Measurements from ENCODE around the gene RTL10.

Gene RTL10

DNA sequence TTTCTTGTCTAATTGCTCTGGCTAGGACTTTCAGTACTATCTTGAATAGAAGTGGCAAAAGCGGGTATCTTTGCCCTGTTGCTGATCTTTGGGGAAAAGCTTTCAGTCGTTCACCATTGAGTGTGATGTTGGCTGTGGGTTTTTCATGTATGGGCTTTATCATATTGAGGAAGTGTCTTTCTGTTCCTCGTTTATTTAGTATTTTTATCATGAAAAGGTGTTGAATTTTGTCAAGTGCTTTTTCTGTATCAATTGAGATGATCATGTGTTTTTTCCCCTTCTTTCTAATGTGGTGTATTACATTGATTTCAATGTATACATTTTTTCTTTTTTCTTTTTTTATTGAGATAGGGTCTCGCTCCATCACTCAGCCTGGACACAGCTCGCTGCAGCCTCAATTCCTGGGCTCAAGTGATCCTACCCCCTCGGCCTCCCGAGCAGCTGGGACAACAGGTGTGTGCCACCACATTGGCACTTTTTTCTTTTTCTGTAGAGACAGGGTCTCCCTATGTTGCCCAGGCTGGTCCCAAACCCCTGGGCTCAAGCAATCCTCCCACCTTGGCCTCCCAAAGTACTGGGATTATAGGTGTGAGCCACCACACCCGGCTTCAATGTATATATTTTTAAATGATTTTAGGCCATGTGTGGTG is 5.3 kb upstream of the RTL10 start:
- no peaks in the 10 kb centered on the region for H3K9me3 ChIP-seq (replicated peaks; ENCODE audit: insufficient read depth, low read length)
- no peak overlapping the region for H2AFZ ChIP-seq (ENCODE audit: low read length)
- DNase-seq = no peak
- TF ChIP-seq EZH2 (optimal IDR thresholded peaks at IDR 0.05; ENCODE audit: low read depth, low read length) = no peak
- TF ChIP-seq EZH2phosphoT487 (IDR thresholded peaks at IDR 0.05; ENCODE audit: low read length) = no peak
- TF ChIP-seq, protein P1, sequence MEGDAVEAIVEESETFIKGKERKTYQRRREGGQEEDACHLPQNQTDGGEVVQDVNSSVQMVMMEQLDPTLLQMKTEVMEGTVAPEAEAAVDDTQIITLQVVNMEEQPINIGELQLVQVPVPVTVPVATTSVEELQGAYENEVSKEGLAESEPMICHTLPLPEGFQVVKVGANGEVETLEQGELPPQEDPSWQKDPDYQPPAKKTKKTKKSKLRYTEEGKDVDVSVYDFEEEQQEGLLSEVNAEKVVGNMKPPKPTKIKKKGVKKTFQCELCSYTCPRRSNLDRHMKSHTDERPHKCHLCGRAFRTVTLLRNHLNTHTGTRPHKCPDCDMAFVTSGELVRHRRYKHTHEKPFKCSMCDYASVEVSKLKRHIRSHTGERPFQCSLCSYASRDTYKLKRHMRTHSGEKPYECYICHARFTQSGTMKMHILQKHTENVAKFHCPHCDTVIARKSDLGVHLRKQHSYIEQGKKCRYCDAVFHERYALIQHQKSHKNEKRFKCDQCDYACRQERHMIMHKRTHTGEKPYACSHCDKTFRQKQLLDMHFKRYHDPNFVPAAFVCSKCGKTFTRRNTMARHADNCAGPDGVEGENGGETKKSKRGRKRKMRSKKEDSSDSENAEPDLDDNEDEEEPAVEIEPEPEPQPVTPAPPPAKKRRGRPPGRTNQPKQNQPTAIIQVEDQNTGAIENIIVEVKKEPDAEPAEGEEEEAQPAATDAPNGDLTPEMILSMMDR (IDR thresholded peaks at IDR 0.05; ENCODE audit: low read length) = no peak
- H3K9ac ChIP-seq (ENCODE audit: low read length) = no peak overlapping the region
- no peaks in the 10 kb centered on the region for H4K20me1 ChIP-seq (ENCODE audit: insufficient read depth, low read length)
- no peak overlapping the region for H3K4me3 ChIP-seq (ENCODE audit: low read length)
- no peaks in the 10 kb centered on the region for H3K27me3 ChIP-seq (replicated peaks; ENCODE audit: insufficient read depth, low read length)
- no peak overlapping the region for H3K4me2 ChIP-seq (ENCODE audit: low read depth, low read length)
- H3K27ac ChIP-seq (ENCODE audit: low read length) = no peak overlapping the region
- H3F3A ChIP-seq (ENCODE audit: insufficient read depth, low read length) = no peaks in the 10 kb centered on the region; the same call in 1 of the 2 replicates
- H3K36me3 ChIP-seq (replicated peaks; ENCODE audit: insufficient read depth, low read length) = no peaks in the 10 kb centered on the region
- peaks cover 5% of the 10 kb centered on the region for H3K4me1 ChIP-seq (ENCODE audit: low read length)
- peaks cover 12% of the 10 kb centered on the region for H3K79me2 ChIP-seq (ENCODE audit: low read length)
- no peaks in the 10 kb centered on the region for H3K9me2 ChIP-seq (replicated peaks; ENCODE audit: insufficient read depth, low read length)

GRCh38 chr22:19857382-19857781 is 2.7 kb upstream of the RTL10 start:
- no peak for DNase-seq
- no peak overlapping the region for H3K4me2 ChIP-seq (ENCODE audit: low read depth, low read length)
- no peak overlapping the region for H3K4me3 ChIP-seq (ENCODE audit: low read length)
- no peaks in the 10 kb centered on the region for H3K9me2 ChIP-seq (replicated peaks; ENCODE audit: insufficient read depth, low read length)
- no peaks in the 10 kb centered on the region for H4K20me1 ChIP-seq (ENCODE audit: insufficient read depth, low read length)
- H2AFZ ChIP-seq (ENCODE audit: low read length) = no peak overlapping the region
- H3K27me3 ChIP-seq (replicated peaks; ENCODE audit: insufficient read depth, low read length) = no peaks in the 10 kb centered on the region
- peaks cover 35% of the 10 kb centered on the region for H3K79me2 ChIP-seq (ENCODE audit: low read length)
- no peak overlapping the region for H3K27ac ChIP-seq (ENCODE audit: low read length)
- H3K9ac ChIP-seq (ENCODE audit: low read length) = no peak overlapping the region
- H3K4me1 ChIP-seq (ENCODE audit: low read length) = peaks cover 17% of the 10 kb centered on the region
- H3K9me3 ChIP-seq (replicated peaks; ENCODE audit: insufficient read depth, low read length) = no peaks in the 10 kb centered on the region
- TF ChIP-seq, protein P1 (IDR thresholded peaks at IDR 0.05; ENCODE audit: low read length) = no peak
- no peak for TF ChIP-seq EZH2 (optimal IDR thresholded peaks at IDR 0.05; ENCODE audit: low read depth, low read length)
- no peaks in the 10 kb centered on the region; the same call in 1 of the 2 replicates for H3F3A ChIP-seq (ENCODE audit: insufficient read depth, low read length)
- H3K36me3 ChIP-seq (replicated peaks; ENCODE audit: insufficient read depth, low read length) = no peaks in the 10 kb centered on the region

- no peaks in the 10 kb centered on the region for H3K36me3 ChIP-seq (replicated peaks; ENCODE audit: insufficient read depth, low read length)
- peaks cover 23% of the 10 kb centered on the region for H3K4me1 ChIP-seq (ENCODE audit: low read length)
- H3K9me3 ChIP-seq (replicated peaks; ENCODE audit: insufficient read depth, low read length) = no peaks in the 10 kb centered on the region
- H3K4me3 ChIP-seq (ENCODE audit: low read length) = peak overlapping the region; percentile 84
- peak overlapping the region; percentile 73 for H2AFZ ChIP-seq (ENCODE audit: low read length)
- H3K9me2 ChIP-seq (replicated peaks; ENCODE audit: insufficient read depth, low read length) = no peaks in the 10 kb centered on the region
- H3K4me2 ChIP-seq (ENCODE audit: low read depth, low read length) = peak overlapping the region; percentile 79
- H3K79me2 ChIP-seq (ENCODE audit: low read length) = peaks cover 52% of the 10 kb centered on the region
- no peaks in the 10 kb centered on the region; the same call in 1 of the 2 replicates for H3F3A ChIP-seq (ENCODE audit: insufficient read depth, low read length)
- peak; percentile 68 for DNase-seq
- H4K20me1 ChIP-seq (ENCODE audit: insufficient read depth, low read length) = no peaks in the 10 kb centered on the region
- peak overlapping the region; percentile 95 for H3K9ac ChIP-seq (ENCODE audit: low read length)
- TF ChIP-seq EZH2phosphoT487 (IDR thresholded peaks at IDR 0.05; ENCODE audit: low read length) (no peak), EZH2 (optimal IDR thresholded peaks at IDR 0.05; ENCODE audit: low read depth, low read length) (no peak)
- TF ChIP-seq, protein P1 (IDR thresholded peaks at IDR 0.05; ENCODE audit: low read length) = no peak
- H3K27me3 ChIP-seq (replicated peaks; ENCODE audit: insufficient read depth, low read length) = no peaks in the 10 kb centered on the region
- peak overlapping the region; percentile 65 for H3K27ac ChIP-seq (ENCODE audit: low read length)
Measured at GRCh38 chr22:19855504-19856409, 1.1 kb upstream of the RTL10 start.

All from MM.1S (cell line).